HG02981 (cell line): Measurements from ENCODE around the gene TRAPPC6A.

Source experiments
- ATAC-seq: cut with Tn5 transposase; IDR thresholded peaks from one replicate; pipeline ENCODE4 v1.9.1; 2021; ENCODE audit warnings: mild to moderate bottlenecking, moderate library complexity; ENCODE audit not compliant: unreplicated experiment

Gene TRAPPC6A

GRCh38 chr19:45186509-45187334, 8.7 kb upstream of the TRAPPC6A start:
- no peak for ATAC-seq

DNA sequence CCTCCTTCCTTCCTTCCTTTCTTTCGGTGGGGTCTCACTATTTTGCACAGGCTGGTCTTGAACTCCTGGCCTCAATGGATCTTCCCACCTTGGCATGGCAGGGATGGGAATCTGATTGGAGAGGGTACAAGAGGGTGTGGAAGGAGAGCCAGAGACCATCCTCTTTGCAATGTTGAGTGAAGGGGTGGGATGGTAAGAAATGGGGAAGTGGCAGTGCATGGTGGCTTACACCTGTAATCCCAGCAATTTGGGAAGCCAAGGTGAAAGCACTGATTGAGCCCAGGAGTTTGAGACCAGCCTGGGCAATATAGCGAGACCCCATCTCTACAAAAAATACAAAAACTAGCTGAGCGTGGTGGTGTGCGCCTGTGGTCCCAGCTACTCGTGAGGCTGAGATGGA, 6.1 kb upstream of the TRAPPC6A start:
- no peak for ATAC-seq

DNA sequence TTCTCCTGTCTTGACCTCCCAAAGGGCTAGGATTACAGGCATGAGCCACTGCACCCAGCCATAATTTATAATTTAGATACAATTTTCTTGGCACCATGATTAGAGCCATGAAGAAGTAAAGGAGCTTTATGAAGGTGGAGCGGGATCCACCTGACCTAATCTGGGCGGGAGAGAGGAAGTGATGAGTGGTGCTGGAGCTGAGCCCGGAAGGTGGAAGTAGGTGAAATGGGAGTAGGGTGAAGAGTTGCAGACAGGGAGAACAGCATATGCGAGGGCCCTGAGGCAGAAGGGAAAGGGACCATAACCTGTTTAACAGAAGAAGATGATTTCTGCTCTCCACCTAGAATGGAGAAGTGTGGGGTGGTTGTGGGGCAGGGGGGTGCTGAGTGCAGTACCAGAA, 4.7 kb upstream of the TRAPPC6A start:
- ATAC-seq, result no peak

- ATAC-seq, result no peak
These were observed 2.9 kb upstream of the TRAPPC6A start for GRCh38 chr19:45180936-45181335.

GRCh38 chr19:45179892-45180370, 1.9 kb upstream of the TRAPPC6A start:
- no peak for ATAC-seq

GRCh38 chr19:45179072-45179891, 1.2 kb upstream of the TRAPPC6A start:
- ATAC-seq, result no peak

DNA sequence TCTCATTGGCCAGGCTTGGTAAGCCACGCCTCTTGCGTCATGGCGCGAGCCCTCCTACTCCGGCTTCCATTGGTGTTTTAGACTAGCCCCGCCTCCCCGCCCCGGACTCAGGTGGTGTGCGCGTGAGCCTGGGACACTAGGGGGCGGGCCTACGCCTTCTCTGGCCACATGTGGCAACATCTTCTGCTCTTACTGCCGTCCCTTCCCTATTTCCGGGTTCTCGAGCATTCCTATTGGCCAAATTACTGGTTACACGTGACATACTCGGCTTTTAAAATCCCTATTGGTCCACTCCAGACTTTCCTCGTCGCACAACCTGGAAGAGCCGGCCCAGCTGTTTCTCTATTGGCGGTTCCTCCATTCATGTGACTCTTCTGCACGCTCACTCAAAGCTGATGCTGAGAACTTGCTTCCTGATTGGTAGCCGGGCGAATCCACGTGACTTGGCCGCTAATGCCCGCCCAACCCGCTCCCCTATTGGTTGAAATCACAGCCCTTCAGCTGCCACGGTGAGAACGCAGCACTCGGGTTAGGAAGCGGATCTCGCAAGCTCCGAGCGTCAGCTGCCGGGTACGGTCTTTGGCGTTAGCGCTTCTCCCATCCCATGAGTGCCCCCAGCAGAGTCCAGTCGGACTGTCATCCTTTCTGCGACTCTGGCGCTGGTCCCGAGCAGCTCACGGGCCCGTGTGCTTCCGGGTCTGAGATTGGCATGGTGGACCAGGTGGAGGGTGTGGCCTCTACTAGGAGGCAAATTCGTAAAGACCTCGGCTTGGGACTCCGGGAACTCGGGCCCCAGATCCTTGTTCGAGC, 430 bp upstream of the TRAPPC6A start, which contains the start of gene BLOC1S3:
TSS of gene BLOC1S3 (plus strand) at position 523 of the 810 bp plus-strand sequence. CDS start 513 bp downstream, outside the sequence.
- ATAC-seq, result peak; percentile 81

DNA sequence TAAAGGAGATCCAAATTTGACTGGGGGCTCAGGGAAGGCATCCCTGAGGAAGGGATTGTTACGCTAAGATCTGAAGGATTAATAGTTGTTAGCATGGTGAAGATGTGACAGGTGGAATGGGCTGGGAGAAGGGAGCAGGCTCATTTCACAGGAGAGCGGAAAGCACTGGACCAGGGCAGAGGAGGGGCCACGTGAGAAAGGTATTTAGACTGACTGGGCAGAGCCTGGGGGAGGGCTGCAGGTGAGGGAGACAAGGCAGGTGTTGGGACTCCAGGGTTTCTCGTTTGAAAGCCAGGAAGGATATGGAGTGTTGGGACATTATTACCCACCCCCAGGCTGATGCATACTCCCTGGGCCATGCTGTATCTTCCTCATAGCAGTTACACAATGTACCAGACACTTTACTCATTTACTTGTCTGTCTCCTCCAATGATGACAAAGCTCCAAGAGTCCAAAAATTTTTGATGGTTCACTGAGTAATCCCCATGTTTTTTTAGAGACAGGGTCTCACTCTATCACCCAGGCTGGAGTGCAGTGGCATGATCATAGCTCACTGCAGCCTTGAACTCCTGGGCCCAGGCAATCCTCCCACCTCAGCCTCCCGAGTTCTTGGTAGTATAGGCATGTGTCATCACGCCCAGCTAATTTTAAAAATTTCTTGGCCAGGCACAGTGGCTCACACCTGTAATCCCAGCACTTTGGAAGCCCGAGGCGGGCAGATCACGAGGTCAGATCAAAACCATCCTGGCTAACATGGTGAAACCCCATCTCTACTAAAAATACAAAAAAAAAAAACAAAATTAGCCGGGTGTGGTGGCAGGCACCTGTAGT, 2.3 kb downstream of the TRAPPC6A start:
- no peak for ATAC-seq

DNA sequence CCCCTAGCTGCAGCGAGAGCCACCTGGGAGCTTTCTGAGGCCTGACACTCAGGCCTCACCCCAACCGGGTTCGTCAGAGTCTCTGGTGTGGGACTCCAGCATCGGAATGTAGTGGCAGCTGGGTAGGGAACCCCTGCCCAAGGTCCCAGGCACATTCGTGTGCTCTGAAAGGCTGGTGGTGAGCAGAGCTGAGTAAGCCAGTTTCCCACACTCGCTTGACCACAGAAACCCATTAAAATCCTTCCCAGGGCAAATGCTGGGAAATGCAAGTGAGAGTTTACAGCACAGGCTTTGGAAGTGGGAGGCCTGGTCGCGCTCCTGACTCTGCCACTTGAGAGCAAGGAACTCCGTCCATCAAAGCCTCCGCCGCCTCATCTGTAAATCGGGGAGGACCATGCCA, 4.2 kb downstream of the TRAPPC6A start:
- ATAC-seq, result no peak

DNA sequence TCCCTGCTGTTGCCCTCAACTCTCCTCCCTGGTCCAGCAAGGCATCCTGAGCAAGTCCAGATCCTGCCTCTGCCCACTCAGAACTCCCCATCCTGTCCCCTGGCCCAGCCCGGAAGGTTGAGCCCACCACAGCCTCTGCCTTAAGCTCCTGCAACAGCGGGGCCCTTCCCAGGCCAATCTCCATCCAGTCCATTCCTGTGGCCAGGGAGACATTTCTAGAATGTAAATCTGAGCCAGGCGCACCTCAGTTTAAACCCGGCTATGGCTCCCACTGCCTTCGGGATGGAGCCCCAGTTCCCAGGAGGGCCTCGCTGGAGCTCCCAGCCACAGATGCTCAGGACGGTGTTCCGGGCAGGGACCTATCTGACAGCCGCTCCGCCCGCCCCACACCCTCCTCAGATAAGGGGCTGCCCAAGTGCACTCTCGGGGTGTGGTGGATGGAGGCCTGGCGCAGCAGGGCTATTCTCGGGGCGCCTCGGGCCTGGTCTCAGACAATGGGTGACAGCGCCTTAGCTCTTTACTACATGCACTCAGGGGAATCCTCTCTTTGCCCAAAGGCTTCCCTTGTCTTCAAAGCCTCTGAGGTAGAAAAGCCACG, 5.3 kb downstream of the TRAPPC6A start:
- ATAC-seq, result no peak

- ATAC-seq, result no peak
These were observed 5.9 kb downstream of the TRAPPC6A start for GRCh38 chr19:45172173-45172572.

DNA sequence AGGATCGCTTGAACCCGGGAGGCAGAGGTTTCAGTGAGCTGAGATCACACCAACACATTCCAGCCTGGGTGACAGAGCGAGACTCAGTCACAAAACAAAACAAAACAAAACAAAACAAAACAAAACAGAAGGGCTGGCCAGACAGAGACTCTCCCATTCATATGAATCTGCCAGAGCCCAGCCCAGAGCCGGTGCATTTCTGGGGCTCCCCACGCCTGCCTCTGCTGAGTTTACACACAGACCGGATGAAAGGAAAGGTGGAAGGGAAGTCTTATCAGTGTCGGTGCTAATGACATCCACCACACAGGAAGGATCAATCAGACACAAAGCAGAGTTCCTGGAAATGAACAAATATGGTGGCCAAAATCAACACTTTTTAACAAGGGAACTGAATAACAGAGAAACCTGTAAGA, 6.8 kb downstream of the TRAPPC6A start:
- ATAC-seq, result no peak

DNA sequence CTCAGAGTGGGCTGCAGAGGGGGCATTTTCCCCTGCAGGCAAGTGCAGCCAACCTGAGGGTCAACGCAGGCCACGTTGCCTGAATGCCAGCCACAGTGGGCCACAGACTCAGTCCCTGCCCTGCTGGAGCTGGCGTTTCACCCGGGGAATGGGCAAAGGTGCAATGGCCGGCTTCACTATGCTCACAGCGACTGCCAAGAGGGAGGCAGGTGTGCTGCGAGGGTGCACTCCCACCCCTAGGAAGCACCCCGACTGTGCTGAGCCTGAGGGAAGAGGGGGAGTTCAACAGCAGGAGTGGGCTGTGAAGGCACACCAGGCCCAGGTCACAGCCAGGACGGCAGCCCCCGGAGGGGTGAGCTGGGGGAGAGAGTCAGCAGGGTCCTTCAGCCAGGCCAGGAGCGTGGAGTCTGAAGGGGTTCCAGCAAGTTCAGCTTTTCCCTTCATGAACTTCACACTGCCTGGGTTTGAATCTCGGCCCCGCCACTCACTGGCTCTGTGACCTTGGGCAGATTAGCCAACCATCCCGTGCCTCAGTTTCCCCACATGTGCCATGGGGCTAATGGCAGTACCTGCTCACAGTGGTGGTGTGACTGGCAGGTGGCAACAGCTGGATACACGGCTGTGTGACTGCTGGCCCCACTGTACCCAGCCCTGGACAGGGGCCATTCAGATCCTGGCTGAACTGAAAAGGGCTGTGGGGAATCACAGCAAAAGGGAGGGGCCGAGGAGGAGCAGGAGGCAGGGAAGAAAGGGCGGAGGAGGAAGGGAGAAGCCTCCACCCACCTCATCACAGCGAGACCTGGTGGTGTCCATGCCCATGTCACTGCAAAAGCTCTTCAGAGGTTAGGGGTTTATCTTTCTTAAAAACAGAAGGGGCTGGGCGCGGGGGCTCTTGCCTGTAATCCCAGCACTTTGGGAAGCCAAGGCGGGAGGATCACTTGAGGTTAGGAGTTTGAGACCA, 7.6 kb downstream of the TRAPPC6A start:
- ATAC-seq, result no peak

- ATAC-seq, result no peak
These were observed 8.4 kb downstream of the TRAPPC6A start for GRCh38 chr19:45169602-45170001.

DNA sequence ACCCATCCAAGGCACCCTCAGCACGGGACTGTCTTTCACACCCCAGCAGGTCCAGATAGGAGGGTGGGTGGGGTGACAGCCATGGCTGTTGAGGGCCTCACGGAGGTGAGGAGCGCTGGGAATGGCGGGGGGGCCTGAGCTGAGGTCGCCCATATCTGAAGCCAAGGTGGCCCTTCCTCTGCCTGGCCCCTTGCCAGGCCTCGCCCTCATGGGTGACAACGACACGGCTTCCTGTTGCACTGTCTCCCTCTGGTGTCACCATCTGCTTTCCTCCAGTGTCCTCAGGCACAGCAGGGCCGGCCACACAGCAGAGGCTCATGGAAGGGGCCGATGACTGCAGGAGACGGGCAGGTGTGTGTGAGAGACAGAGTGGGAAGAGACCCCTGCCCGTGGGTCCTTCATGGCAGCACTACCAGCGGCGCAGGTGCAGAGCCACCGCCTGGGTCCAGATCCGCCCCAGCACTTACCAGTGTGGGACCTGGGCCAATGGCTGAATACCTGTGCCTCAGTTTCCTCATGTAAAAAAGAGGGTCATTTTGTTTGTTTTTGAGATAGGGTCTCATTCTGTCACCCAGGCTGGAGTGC, 9.2 kb downstream of the TRAPPC6A start:
- ATAC-seq, result no peak

DNA sequence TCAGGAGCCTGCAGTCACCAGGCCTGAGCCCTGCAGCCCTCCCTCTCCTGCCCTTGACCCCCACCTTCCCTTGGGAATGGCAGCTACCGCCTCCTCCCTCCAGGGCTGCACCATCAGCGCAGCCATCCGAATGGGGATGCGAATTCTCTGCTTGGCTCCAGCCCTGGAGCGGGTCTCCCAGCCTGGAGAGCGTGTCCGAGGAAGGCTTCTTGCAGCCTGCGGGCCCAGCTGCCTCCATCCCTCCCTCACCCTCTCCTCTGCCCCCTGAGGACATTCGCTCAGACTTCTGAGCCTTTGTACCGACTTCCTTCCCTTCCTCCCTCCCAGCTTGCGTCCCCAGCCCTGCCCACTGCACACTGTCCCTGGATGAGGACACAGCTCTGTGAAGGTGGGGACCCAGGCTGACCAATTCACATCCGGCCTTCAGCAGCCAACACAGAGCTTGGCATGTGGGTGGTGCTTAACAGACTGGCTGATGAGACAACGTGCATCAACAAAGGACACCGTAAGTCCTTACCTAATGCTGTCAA, 11.2 kb downstream of the TRAPPC6A start:
- no peak for ATAC-seq

DNA sequence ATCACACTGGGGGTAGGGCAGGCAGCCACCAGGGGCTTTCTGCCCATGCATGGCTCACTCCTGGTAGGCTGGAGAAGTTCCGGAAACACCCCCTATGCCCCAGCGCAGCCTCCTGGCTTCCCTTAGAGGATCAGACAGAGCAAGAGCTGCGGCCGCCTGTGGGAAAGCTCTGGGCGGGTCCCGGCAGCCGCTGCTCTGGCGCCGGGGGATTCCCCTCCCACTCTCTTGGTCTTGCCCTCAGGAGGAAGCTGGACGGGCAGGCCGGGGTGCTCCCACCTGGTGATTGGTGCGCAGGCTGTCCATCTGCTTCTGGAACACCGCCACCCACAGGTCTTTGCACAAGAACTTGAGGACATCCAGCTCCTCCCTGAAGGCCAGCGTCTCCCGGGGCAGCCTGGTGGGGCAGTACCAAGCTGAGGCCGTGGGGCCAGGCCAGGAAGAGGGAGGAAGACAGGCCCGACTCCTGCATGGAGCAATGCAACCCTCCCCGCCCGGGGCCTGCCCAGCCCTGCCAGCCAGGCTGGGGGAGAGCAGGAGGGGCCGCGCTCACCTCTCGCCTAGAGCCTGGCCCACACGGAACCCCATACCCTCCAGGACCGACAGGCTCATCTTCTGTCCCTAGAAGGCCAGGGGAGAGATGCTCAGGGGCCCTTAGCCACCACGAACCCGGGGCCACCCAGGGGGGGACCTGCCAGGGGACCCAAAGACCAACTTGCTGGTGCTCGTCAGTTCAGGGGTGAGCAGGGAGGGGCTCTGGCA, 13.3 kb downstream of the TRAPPC6A start:
- peak; percentile 55 for ATAC-seq
